Upper lobe of left lung (tissue), 6 donors: Measurements from ENCODE around the gene DGCR8. TPM values are rescaled to one million over a fixed set of nuclear protein-coding genes. Genes with fewer than 3 reads are reported as not detected.

Experiments
- ATAC-seq, 2 donors: fragments of 200-7000 bp; cut with Tn5 transposase; one replicate each; pipeline ENCODE4 v1.9.1; 2022; ENCODE audit warnings: mild to moderate bottlenecking in 2 of 2, moderate library complexity in 2 of 2; ENCODE audit not compliant: low FRiP score in 2 of 2
- DNase-seq, 2 donors: peaks; one replicate each; pipeline ENCODE4 v3.0.0-alpha.2; 2019 to 2020
- H3K27ac ChIP-seq, 4 donors: fragments of 200-600 bp; sonication (generic); one replicate each; pipeline ENCODE4 v1.5.1; 2016 to 2019
- H3K27me3 ChIP-seq, 4 donors: fragments of 200-600 bp; sonication (generic); one replicate each; pipeline ENCODE4 v1.5.1; 2017 to 2019
- H3K36me3 ChIP-seq, 4 donors: fragments of 200-600 bp; sonication (generic); one replicate each; pipeline ENCODE4 v1.5.1; 2016 to 2019
- H3K4me1 ChIP-seq, 4 donors: fragments of 200-600 bp; sonication (generic); one replicate each; pipeline ENCODE4 v1.5.1; 2018 to 2019
- H3K4me3 ChIP-seq, 4 donors: fragments of 200-600 bp; sonication (generic); one replicate each; pipeline ENCODE4 v1.5.1; 2017 to 2019; ENCODE audit warnings: mild to moderate bottlenecking in 2 of 4, moderate library complexity in 1 of 4
- H3K9me3 ChIP-seq, 4 donors: fragments of 200-600 bp; sonication (generic); one replicate each; pipeline ENCODE4 v1.5.1; 2018 to 2019
- EP300 ChIP-seq, 4 donors: sonication (generic); formaldehyde crosslinking; IDR thresholded peaks; one replicate each; pipeline ENCODE4 v1.5.1; 2017; ENCODE audit warnings: antibody characterized with exemption in 4 of 4, control low read depth in 2 of 4
- POLR2A ChIP-seq, 4 donors: fragments of 450-650 bp; IDR thresholded peaks; one replicate each; pipeline ENCODE4 v1.5.1; 2016 to 2017; ENCODE audit warnings: antibody characterized with exemption in 4 of 4, mild to moderate bottlenecking in 2 of 4
- POLR2AphosphoS5 ChIP-seq, 2 donors: sonication (generic); formaldehyde crosslinking; IDR thresholded peaks; one replicate each; pipeline ENCODE4 v1.5.1; 2017; ENCODE audit warnings: antibody characterized with exemption in 2 of 2
- WGBS, 2 donors: methylation state at CpG; one replicate each; pipeline ENCODE4 v1.1.5; 2017 to 2018; 5-methylcytosine and 5-hydroxymethylcytosine counted together
- total RNA-seq, 6 donors: library from RNA; depleted of rRNA in 4 of 6; stranded (reverse); fragments of >200 nt in 4 of 6; gene quantifications; one replicate each; pipeline versions ENCODE4 v1.1.0 to v1.2.1, GENCODE V29; 2016 to 2021
- TF ChIP-seq, protein P1 (sequence below), 6 experiments: fragments of 450-650 bp in 4 of 6; fragments of 200-600 bp in 2 of 6; sonication (generic) in 2 of 6; IDR thresholded peaks; one replicate each; pipeline ENCODE4 v1.5.1; 2016 to 2019; ENCODE audit warnings: antibody characterized with exemption in 6 of 6
- donor health status: DM: no; HTN: no; CAD: no; lungs with moderate emphysema.
- donor health status: DM: no; HTN: yes; CAD: no; lungs with severe emphysema.

Gene DGCR8
- total RNA-seq, 6 donors from 2014 or later: 27.7 to 95.3 (median 33.1) TPM

GRCh38 chr22:20105456-20106204 is 25.6 kb downstream of the DGCR8 start:
- Histone ChIP-seq H3K9me3 (no peaks in the 10 kb centered on the region), H3K27me3 (no peaks in the 10 kb centered on the region), H3K36me3 (peaks cover 31 to 95% (median 71%) of the 10 kb centered on the region in 4 donors), H3K4me1 (no peaks in the 10 kb centered on the region), H3K4me3 (no peak overlapping the region), H3K27ac (no peak overlapping the region)
- ATAC-seq (no peak), DNase-seq (peak in 1 of 2 donors; percentile 15)
- TF ChIP-seq, protein P1, sequence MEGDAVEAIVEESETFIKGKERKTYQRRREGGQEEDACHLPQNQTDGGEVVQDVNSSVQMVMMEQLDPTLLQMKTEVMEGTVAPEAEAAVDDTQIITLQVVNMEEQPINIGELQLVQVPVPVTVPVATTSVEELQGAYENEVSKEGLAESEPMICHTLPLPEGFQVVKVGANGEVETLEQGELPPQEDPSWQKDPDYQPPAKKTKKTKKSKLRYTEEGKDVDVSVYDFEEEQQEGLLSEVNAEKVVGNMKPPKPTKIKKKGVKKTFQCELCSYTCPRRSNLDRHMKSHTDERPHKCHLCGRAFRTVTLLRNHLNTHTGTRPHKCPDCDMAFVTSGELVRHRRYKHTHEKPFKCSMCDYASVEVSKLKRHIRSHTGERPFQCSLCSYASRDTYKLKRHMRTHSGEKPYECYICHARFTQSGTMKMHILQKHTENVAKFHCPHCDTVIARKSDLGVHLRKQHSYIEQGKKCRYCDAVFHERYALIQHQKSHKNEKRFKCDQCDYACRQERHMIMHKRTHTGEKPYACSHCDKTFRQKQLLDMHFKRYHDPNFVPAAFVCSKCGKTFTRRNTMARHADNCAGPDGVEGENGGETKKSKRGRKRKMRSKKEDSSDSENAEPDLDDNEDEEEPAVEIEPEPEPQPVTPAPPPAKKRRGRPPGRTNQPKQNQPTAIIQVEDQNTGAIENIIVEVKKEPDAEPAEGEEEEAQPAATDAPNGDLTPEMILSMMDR (IDR thresholded peaks at IDR 0.05): no peak
- TF ChIP-seq EP300 (IDR thresholded peaks at IDR 0.05) (no peak), POLR2A (IDR thresholded peaks at IDR 0.05) (no peak), POLR2AphosphoS5 (IDR thresholded peaks at IDR 0.05) (no peak)
- WGBS, 2 donors: 97 to 100% methylated on average over 7 of the region's 7 CpGs

DNA sequence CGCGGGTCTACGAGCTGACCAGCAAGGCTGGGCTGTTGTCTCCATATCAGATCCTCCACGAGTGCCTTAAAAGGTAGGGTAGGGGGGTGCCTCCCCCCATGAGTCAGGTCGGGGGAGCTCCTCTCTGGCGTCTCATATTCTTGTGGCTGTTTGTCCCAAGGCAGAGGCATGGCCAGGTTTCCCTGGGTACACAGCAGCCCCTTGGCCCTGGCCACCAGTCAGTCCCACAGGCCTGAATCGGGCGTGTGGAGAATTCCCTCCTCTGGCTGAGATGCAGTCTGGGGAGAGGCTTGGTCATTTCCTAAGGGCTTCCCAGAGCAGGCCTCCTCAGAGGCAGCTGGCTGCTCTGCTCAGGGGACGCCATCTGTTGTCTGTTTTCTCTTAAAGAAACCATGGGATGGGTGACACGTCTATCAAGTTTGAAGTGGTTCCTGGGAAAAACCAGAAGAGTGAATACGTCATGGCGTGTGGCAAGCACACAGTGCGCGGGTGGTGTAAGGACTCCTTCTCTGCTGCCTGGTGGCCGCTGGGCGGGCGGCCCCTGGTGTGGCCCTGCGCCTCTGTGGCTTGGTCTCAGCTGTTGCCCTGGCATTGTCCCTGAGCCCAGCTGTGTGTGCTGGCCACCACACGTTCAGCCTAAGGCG is 26.3 kb downstream of the DGCR8 start:
- DNase-seq: no peak
- no peaks in the 10 kb centered on the region for H3K27me3 ChIP-seq
- no peak overlapping the region for H3K4me3 ChIP-seq
- H3K4me1 ChIP-seq: no peaks in the 10 kb centered on the region
- TF ChIP-seq, protein P1 (IDR thresholded peaks at IDR 0.05): no peak
- TF ChIP-seq POLR2A (IDR thresholded peaks at IDR 0.05) (no peak), POLR2AphosphoS5 (IDR thresholded peaks at IDR 0.05) (no peak), EP300 (IDR thresholded peaks at IDR 0.05) (no peak)
- H3K36me3 ChIP-seq: peaks cover 27 to 95% (median 67%) of the 10 kb centered on the region in 4 donors
- H3K27ac ChIP-seq: no peak overlapping the region
- no peaks in the 10 kb centered on the region for H3K9me3 ChIP-seq
- 88 to 89% methylated on average over 16 to 20 of the region's 20 CpGs for WGBS, 2 donors
- no peak for ATAC-seq

DNA sequence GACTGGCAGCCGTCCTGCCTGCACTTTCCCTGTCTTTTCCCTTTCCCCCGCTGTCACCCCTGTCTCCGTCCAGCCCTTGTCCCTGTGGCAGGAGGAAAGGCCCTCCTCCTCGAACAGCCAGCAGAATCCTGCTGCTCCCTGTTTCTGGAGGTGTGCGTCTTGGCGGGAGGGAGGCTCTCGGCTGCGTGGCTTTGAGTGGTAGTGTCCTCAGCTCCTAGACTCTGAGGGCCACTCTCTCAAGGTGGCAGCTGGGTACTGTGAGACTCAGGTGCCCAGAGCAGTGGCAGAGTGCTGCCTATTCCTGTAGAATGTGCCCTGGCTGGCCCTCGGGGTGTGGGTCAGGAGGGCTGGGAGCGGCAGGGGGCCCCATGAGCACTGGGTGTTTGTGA is 26.8 kb downstream of the DGCR8 start:
- TF ChIP-seq EP300 (IDR thresholded peaks at IDR 0.05): no peak
- no peak for TF ChIP-seq POLR2A (IDR thresholded peaks at IDR 0.05)
- TF ChIP-seq, protein P1 (IDR thresholded peaks at IDR 0.05): no peak
- no peak for TF ChIP-seq POLR2AphosphoS5 (IDR thresholded peaks at IDR 0.05)
- Histone ChIP-seq H3K4me1 (no peaks in the 10 kb centered on the region), H3K27ac (no peak overlapping the region), H3K36me3 (peaks cover 27 to 95% (median 67%) of the 10 kb centered on the region in 4 donors), H3K9me3 (no peaks in the 10 kb centered on the region), H3K27me3 (no peaks in the 10 kb centered on the region), H3K4me3 (no peak overlapping the region)
- 97 to 100% methylated on average over 3 to 6 of the region's 10 CpGs for WGBS, 2 donors
- DNase-seq (peak in 1 of 2 donors; percentile 46), ATAC-seq (no peak)

- Histone ChIP-seq H3K36me3 (peaks cover 27 to 95% (median 73%) of the 10 kb centered on the region in 4 donors), H3K4me1 (no peaks in the 10 kb centered on the region), H3K9me3 (no peaks in the 10 kb centered on the region), H3K4me3 (no peak overlapping the region), H3K27ac (no peak overlapping the region), H3K27me3 (no peaks in the 10 kb centered on the region)
- DNase-seq: peak in 1 of 2 donors; percentile 32
- no peak for ATAC-seq
- no peak for TF ChIP-seq EP300 (IDR thresholded peaks at IDR 0.05)
- TF ChIP-seq POLR2A (IDR thresholded peaks at IDR 0.05): no peak
- no peak for TF ChIP-seq POLR2AphosphoS5 (IDR thresholded peaks at IDR 0.05)
- TF ChIP-seq, protein P1 (IDR thresholded peaks at IDR 0.05): no peak
- WGBS, 2 donors: 93% methylated on average over 7 of the region's 7 CpGs
Observed at GRCh38 chr22:20107471-20107901, 27.4 kb downstream of the DGCR8 start.
